SK-N-SH (cell line): Measurements from ENCODE around the gene CCDC112. TPM values are rescaled to one million over a fixed set of nuclear protein-coding genes. Genes with fewer than 3 reads are reported as not detected.

Source experiments
- CTCF ChIA-PET: fragments of 300-600, 350-600 bp; formaldehyde crosslinking; extraction: SDS; loops from one replicate; lab custom pipeline; 2021; lab: Yijun Ruan, JAX
- POLR2A ChIA-PET: fragments of 350-600 bp; sonication (Branson Sonifier 250); formaldehyde crosslinking; extraction: SDS; loops from one replicate; lab custom pipeline; 2020; ENCODE audit warnings: antibody characterized with exemption, inconsistent platforms; lab: Yijun Ruan, JAX
- DNase-seq: peaks from one replicate; pipeline ENCODE4 v3.0.0; 2012
- H2AFZ ChIP-seq: fragments of 200-600 bp; sonication (generic); 2 replicates; pipeline ENCODE4 v1.8.1; 2016; ENCODE audit warnings: antibody characterized with exemption, mild to moderate bottlenecking, low read depth
- H3F3A ChIP-seq: fragments of 200-600 bp; sonication (generic); replicated peaks from 2 replicates; pipeline ENCODE3; 2016; ENCODE audit warnings: antibody characterized with exemption, mild to moderate bottlenecking; ENCODE audit not compliant: insufficient read depth
- H3K27ac ChIP-seq, 2 experiments: fragments of 200-500 bp in 1 of 2; fragments of 200-600 bp in 1 of 2; sonication (Bioruptor generic) in 1 of 2; sonication (generic), shearing (Covaris generic) in 1 of 2; 2 replicates each; pipeline versions ENCODE4 v1.5.1 to v1.6.1; 2014 to 2016; ENCODE audit warnings: low read depth in 2 of 2, inconsistent platforms in 1 of 2, low read length in 1 of 2, mild to moderate bottlenecking in 1 of 2, mixed read lengths in 1 of 2
- H3K27me3 ChIP-seq: fragments of 200-600 bp; sonication (generic), shearing (Covaris generic); 2 replicates; pipeline ENCODE4 v1.6.1; 2016; ENCODE audit warnings: mixed run types; ENCODE audit not compliant: insufficient read depth
- H3K36me3 ChIP-seq, 2 experiments: fragments of 200-500 bp in 1 of 2; fragments of 200-600 bp in 1 of 2; sonication (Bioruptor generic) in 1 of 2; sonication (generic) in 1 of 2; replicated peaks in 1 of 2; 2 replicates each; pipeline versions ENCODE3 to v1.5.1; 2014 to 2016; ENCODE audit warnings: low read length in 1 of 2, mild to moderate bottlenecking in 1 of 2; ENCODE audit not compliant: insufficient read depth in 2 of 2, control insufficient read depth in 1 of 2
- H3K4me1 ChIP-seq, 2 experiments: fragments of 200-500 bp in 1 of 2; fragments of 200-600 bp in 1 of 2; sonication (Bioruptor generic) in 1 of 2; sonication (generic), shearing (Covaris generic) in 1 of 2; 2 replicates each; pipeline versions ENCODE4 v1.5.1 to v1.6.1; 2014 to 2016; ENCODE audit warnings: low read depth in 1 of 2, low read length in 1 of 2, mixed run types in 1 of 2; ENCODE audit not compliant: insufficient read depth in 2 of 2, control insufficient read depth in 1 of 2
- H3K4me2 ChIP-seq: fragments of 200-600 bp; sonication (generic), shearing (Covaris generic); 2 replicates; pipeline ENCODE4 v1.6.1; 2017; ENCODE audit warnings: mixed run types
- H3K4me3 ChIP-seq, 2 experiments: fragments of 200-500 bp in 1 of 2; fragments of 200-600 bp in 1 of 2; sonication (Bioruptor generic) in 1 of 2; sonication (generic), shearing (Covaris generic) in 1 of 2; 2 replicates each; pipeline versions ENCODE4 v1.5.1 to v1.8.1; 2014 to 2016; ENCODE audit warnings: low read depth in 2 of 2, inconsistent platforms in 1 of 2, low read length in 1 of 2, mild to moderate bottlenecking in 1 of 2, mixed read lengths in 1 of 2, moderate library complexity in 1 of 2
- H3K79me2 ChIP-seq: fragments of 200-600 bp; sonication (generic); 2 replicates; pipeline ENCODE4 v1.8.1; 2017; ENCODE audit warnings: mild to moderate bottlenecking; ENCODE audit not compliant: insufficient read depth
- H3K9ac ChIP-seq: fragments of 200-600 bp; sonication (generic); 2 replicates; pipeline ENCODE4 v1.6.1; 2017; ENCODE audit warnings: mixed run types
- H3K9me2 ChIP-seq: fragments of 200-600 bp; sonication (generic); 2 replicates; pipeline ENCODE4 v1.6.1; 2017; ENCODE audit warnings: mixed run types
- H3K9me3 ChIP-seq: fragments of 200-600 bp; sonication (generic); 2 replicates; pipeline ENCODE4 v1.6.1; 2017; ENCODE audit warnings: mixed run types, mild to moderate bottlenecking, moderate library complexity
- H4K20me1 ChIP-seq: fragments of 200-600 bp; sonication (generic); 2 replicates; pipeline ENCODE4 v1.6.1; 2017; ENCODE audit warnings: mild to moderate bottlenecking, mixed run types; ENCODE audit not compliant: insufficient read depth
- ELF1 ChIP-seq: IDR thresholded peaks from 2 replicates; pipeline ENCODE4 v1.4.0; 2012
- EP300 ChIP-seq, 2 experiments: IDR thresholded peaks; 2 replicates each; pipeline versions ENCODE4 v1.4.0 to v1.6.1; 2012; ENCODE audit warnings: borderline replicate concordance in 1 of 2, low read depth in 1 of 2, low read length in 1 of 2
- EZH2phosphoT487 ChIP-seq: fragments of 200-600 bp; sonication (generic); IDR thresholded peaks from 2 replicates; pipeline ENCODE4 v1.6.1; 2017; ENCODE audit warnings: low read depth, mixed run types, mild to moderate bottlenecking, antibody characterized with exemption, moderate library complexity, borderline replicate concordance
- FOXJ3 ChIP-seq: sonication (generic); formaldehyde crosslinking; IDR thresholded peaks from 2 replicates; pipeline ENCODE4 v1.5.1; 2020; ENCODE audit warnings: mild to moderate bottlenecking, missing genetic modification reagents
- FOXM1 ChIP-seq: IDR thresholded peaks from 2 replicates; pipeline ENCODE4 v1.4.0; 2012; ENCODE audit warnings: low read depth, mild to moderate bottlenecking
- GABPA ChIP-seq: IDR thresholded peaks from 2 replicates; pipeline ENCODE4 v1.4.0; 2012; ENCODE audit warnings: low read depth, mild to moderate bottlenecking
- GATA2 ChIP-seq: sonication (generic); formaldehyde crosslinking; IDR thresholded peaks from 2 replicates; pipeline ENCODE4 v1.5.0; 2020; ENCODE audit warnings: mild to moderate bottlenecking, missing genetic modification reagents
- IRF3 ChIP-seq: fragments of 150-350 bp; IDR thresholded peaks from 2 replicates; pipeline ENCODE4 v1.6.1; 2016; ENCODE audit warnings: mild to moderate bottlenecking, low read depth, low read length
- MEF2A ChIP-seq: IDR thresholded peaks from 2 replicates; pipeline ENCODE4 v1.4.0; 2012; ENCODE audit warnings: low read depth, borderline replicate concordance
- NFIC ChIP-seq: IDR thresholded peaks from 2 replicates; pipeline ENCODE4 v1.4.0; 2012; ENCODE audit warnings: borderline replicate concordance
- RCOR1 ChIP-seq: fragments of 150-350 bp; IDR thresholded peaks from 2 replicates; pipeline ENCODE4 v1.6.1; 2017; ENCODE audit warnings: antibody characterized with exemption, low read length
- REST ChIP-seq: IDR thresholded peaks from 2 replicates; pipeline ENCODE4 v1.6.1; 2012; ENCODE audit warnings: mild to moderate bottlenecking, low read depth, low read length, moderate library complexity
- RFX5 ChIP-seq: IDR thresholded peaks from 2 replicates; pipeline ENCODE4 v1.6.1; 2012; ENCODE audit warnings: mild to moderate bottlenecking, improper control_type of control experiment, low read length
- RXRA ChIP-seq: IDR thresholded peaks from 2 replicates; pipeline ENCODE4 v1.4.0; 2012; ENCODE audit warnings: low read depth, mild to moderate bottlenecking, borderline replicate concordance
- SIN3A ChIP-seq: IDR thresholded peaks from 2 replicates; pipeline ENCODE4 v1.6.1; 2012; ENCODE audit warnings: low read depth, mild to moderate bottlenecking, low read length, moderate library complexity, borderline replicate concordance
- SMC3 ChIP-seq: IDR thresholded peaks from 2 replicates; pipeline ENCODE4 v1.6.1; 2012; ENCODE audit warnings: low read depth, low read length, improper control_type of control experiment
- TCF12 ChIP-seq: IDR thresholded peaks from 2 replicates; pipeline ENCODE4 v1.4.0; 2012
- YY1 ChIP-seq: IDR thresholded peaks from 2 replicates; pipeline ENCODE4 v1.4.0; 2012; ENCODE audit warnings: low read depth, mild to moderate bottlenecking
- WGBS: methylation state at CpG from one replicate; pipeline ENCODE4 v1.1.6; 2017; ENCODE audit warnings: low lambda C conversion rate; 5-methylcytosine and 5-hydroxymethylcytosine counted together
- polyA plus RNA-seq, 3 experiments: library from polyadenylated mRNA; depleted of rRNA; stranded (reverse); fragments of >200 nt; gene quantifications; 2 replicates each; pipeline ENCODE4 v1.2.3, GENCODE V29; 2012

Gene CCDC112
- polyA plus RNA-seq, 1 of the 3 experiments (the other 2 are of a cell fraction), result 2.3 TPM

- Histone ChIP-seq H3K9me3 (no peaks in the 10 kb centered on the region), H3F3A (peaks cover 3% of the 10 kb centered on the region), H4K20me1 (no peaks in the 10 kb centered on the region), H3K4me2 (no peak overlapping the region), H3K27me3 (no peaks in the 10 kb centered on the region), H3K27ac (no peak overlapping the region), H3K4me3 (no peak overlapping the region), H3K79me2 (no peaks in the 10 kb centered on the region), H3K9me2 (no peaks in the 10 kb centered on the region), H2AFZ (no peak overlapping the region; the same call in 1 of the 2 replicates), H3K9ac (no peak overlapping the region), H3K36me3 (no peaks in the 10 kb centered on the region), H3K4me1 (no peaks in the 10 kb centered on the region)
- POLR2A ChIA-PET, result no interaction called here
- CTCF ChIA-PET, result interaction anchor here (1.2 kb wide), 1 partner anchor 9 kb away, joined by 3 read pairs; no protein-coding TSS in a partner anchor
- 94% methylated on average over 1 of the region's 1 CpG for WGBS
- TF ChIP-seq RFX5 (no peak), RXRA (no peak), SIN3A (no peak), RCOR1 (no peak), FOXM1 (no peak), NFIC (no peak), EP300 (IDR thresholded peaks at IDR 0.05; ENCODE audit: borderline replicate concordance in 1 of 2, low read depth in 1 of 2, low read length in 1 of 2) (no peak), ELF1 (no peak), MEF2A (no peak), GATA2 (CRISPR knock-in tag) (no peak), EZH2phosphoT487 (no peak), YY1 (no peak), IRF3 (no peak), REST (no peak), GABPA (no peak), TCF12 (no peak), SMC3 (no peak), FOXJ3 (CRISPR knock-in tag) (no peak)
- DNase-seq, result no peak
These were observed 9.6 kb upstream of the CCDC112 start for GRCh38 chr5:115306011-115306536.
